K562 (cell line): ENCODE measurements around the gene CLCNKB. TPM values are rescaled to one million over a fixed set of nuclear protein-coding genes. Genes with fewer than 3 reads are reported as not detected.

Experiments
- ARID1B ChIP-seq: fragments of 450-650 bp; IDR thresholded peaks from 2 replicates; pipeline ENCODE4 v1.6.1; 2016; ENCODE audit warnings: antibody characterized with exemption, mild to moderate bottlenecking, inconsistent platforms
- BCOR ChIP-seq: fragments of 450-650 bp; IDR thresholded peaks from 2 replicates; pipeline ENCODE4 v1.6.1; 2016
- ELF4 ChIP-seq: fragments of 450-650 bp; formaldehyde crosslinking; IDR thresholded peaks from 2 replicates; pipeline ENCODE4 v1.4.0; 2022; ENCODE audit warnings: missing genetic modification characterization
- RBM25 ChIP-seq: fragments of 200-400 bp; formaldehyde crosslinking; IDR thresholded peaks from 2 replicates; pipeline ENCODE4 v1.6.1; 2018; ENCODE audit warnings: low read length, low read depth, moderate library complexity; ENCODE audit not compliant: severe bottlenecking
- ZC3H11A ChIP-seq: IDR thresholded peaks from 2 replicates; pipeline ENCODE4 v1.6.1; 2012; ENCODE audit warnings: low read depth, low read length, improper control_type of control experiment
- polyA plus RNA-seq, 8 experiments: library from polyadenylated mRNA; depleted of rRNA in 4 of 8; stranded (reverse) in 5 of 8; unstranded in 3 of 8; fragments of >200 nt; fragmentation: Nextera tagmentation in 2 of 8; fragmentation: Illumina TruSeq in 1 of 8; extraction: Ambion mirVana in 2 of 8; extraction: Trizol in 1 of 8; gene quantifications; 2 replicates each; pipeline versions ENCODE4 v1.2.1 to v1.2.3, GENCODE V29; 2011 to 2014; ENCODE audit warnings: inconsistent platforms in 1 of 8, missing spikeins in 1 of 8
- total RNA-seq, 7 experiments: library from RNA; depleted of rRNA in 6 of 7; stranded (reverse); fragments of >200 nt in 6 of 7; fragmentation: Illumina TruSeq in 2 of 7; extraction: Trizol in 2 of 7; gene quantifications; 2 replicates each; pipeline versions ENCODE4 v1.2.1 to v1.2.3, GENCODE V29; 2011 to 2021; ENCODE audit warnings: low replicate concordance in 1 of 7
- TF ChIP-seq, protein P1 (sequence below): fragments of 450-650 bp; IDR thresholded peaks from 2 replicates; pipeline ENCODE4 v1.6.1; 2017; ENCODE audit warnings: antibody characterized with exemption, mild to moderate bottlenecking

The CLCNKB gene
- total and polyA plus RNA-seq, 9 of the 15 experiments (the other 6 are each of a cell fraction or from before 2014, with no cell fraction given): 0.08 to 1.7 (median 0.64) TPM

DNA sequence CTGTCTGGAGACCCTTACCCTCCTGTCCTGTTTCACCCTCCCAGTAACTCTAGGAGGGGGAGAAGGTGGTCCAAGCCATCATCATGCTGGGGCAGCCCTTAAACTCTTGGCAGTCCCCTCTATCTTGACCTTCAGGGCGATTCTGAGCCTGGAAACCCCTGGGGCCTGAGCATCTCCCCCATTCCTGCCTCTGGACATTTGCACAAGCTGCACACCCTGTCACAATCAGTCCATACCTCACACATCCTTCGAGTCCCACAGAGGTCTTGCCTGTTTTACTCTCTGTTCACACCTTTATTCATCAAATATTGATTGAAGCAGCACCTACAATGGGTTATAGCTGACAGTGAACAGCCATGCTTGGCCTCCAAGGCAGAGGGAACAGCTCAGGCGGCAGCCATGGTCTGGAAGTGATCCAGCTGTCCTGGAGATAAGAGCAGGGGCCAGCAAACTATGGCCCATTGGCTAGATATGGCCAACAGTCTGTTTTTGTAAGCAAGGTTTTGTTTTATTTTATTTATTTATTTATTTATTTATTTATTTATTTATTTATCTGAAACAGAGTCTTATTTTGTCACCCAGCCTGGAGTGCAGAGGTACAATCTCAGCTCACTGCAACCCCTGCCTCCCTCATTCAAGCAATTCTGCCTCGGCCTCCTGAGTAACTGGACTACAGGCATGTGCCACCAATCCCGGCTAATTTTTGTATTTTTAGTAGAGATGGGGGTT is 37.0 kb downstream of the CLCNKB start (continued):
- TF ChIP-seq ARID1B (0 out of 2 replicates have a peak, but pooled peaks have one; percentile 27), ELF4 (CRISPR knock-in tag) (0 out of 2 replicates have a peak, but pooled peaks have one; percentile 6), BCOR (peak; percentile 64), RBM25 (peak; percentile 88), ZC3H11A (peak; percentile 66; the same call in 1 of the 2 replicates)
- TF ChIP-seq, protein P1, sequence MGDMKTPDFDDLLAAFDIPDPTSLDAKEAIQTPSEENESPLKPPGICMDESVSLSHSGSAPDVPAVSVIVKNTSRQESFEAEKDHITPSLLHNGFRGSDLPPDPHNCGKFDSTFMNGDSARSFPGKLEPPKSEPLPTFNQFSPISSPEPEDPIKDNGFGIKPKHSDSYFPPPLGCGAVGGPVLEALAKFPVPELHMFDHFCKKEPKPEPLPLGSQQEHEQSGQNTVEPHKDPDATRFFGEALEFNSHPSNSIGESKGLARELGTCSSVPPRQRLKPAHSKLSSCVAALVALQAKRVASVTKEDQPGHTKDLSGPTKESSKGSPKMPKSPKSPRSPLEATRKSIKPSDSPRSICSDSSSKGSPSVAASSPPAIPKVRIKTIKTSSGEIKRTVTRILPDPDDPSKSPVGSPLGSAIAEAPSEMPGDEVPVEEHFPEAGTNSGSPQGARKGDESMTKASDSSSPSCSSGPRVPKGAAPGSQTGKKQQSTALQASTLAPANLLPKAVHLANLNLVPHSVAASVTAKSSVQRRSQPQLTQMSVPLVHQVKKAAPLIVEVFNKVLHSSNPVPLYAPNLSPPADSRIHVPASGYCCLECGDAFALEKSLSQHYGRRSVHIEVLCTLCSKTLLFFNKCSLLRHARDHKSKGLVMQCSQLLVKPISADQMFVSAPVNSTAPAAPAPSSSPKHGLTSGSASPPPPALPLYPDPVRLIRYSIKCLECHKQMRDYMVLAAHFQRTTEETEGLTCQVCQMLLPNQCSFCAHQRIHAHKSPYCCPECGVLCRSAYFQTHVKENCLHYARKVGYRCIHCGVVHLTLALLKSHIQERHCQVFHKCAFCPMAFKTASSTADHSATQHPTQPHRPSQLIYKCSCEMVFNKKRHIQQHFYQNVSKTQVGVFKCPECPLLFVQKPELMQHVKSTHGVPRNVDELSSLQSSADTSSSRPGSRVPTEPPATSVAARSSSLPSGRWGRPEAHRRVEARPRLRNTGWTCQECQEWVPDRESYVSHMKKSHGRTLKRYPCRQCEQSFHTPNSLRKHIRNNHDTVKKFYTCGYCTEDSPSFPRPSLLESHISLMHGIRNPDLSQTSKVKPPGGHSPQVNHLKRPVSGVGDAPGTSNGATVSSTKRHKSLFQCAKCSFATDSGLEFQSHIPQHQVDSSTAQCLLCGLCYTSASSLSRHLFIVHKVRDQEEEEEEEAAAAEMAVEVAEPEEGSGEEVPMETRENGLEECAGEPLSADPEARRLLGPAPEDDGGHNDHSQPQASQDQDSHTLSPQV: peak; percentile 68; the same call in 1 of the 2 replicates
